Adrenal gland (tissue), 12 donors: Measurements from ENCODE around the gene PGM1. TPM values are rescaled to one million over a fixed set of nuclear protein-coding genes. Genes with fewer than 3 reads are reported as not detected.

Source experiments
- DNase-seq, 7 donors: peaks; one replicate each; pipeline ENCODE4 v3.0.0-alpha.2; 2019 to 2020
- H3K27ac ChIP-seq, 5 donors: fragments of 200-600 bp; sonication (generic) in 4 of 5; 1 replicate in 3 of 5; 2 replicates in 2 of 5; pipeline versions ENCODE4 v1.5.1 to v1.8.0; 2016 to 2020; ENCODE audit warnings: mild to moderate bottlenecking in 1 of 5
- H3K27me3 ChIP-seq: fragments of 200-600 bp; 2 replicates; pipeline ENCODE4 v1.8.0; 2021
- H3K36me3 ChIP-seq, 2 donors: fragments of 200-600 bp; replicated peaks in 1 of 2; 1 replicate in 1 of 2; 2 replicates in 1 of 2; pipeline versions ENCODE4 v1.5.1 to v1.8.0; 2018 to 2022
- H3K4me1 ChIP-seq, 2 donors: fragments of 200-600 bp; replicated peaks in 1 of 2; 1 replicate in 1 of 2; 2 replicates in 1 of 2; pipeline versions ENCODE4 v1.5.1 to v1.8.0; 2018 to 2021
- H3K4me3 ChIP-seq, 4 donors: fragments of 200-600 bp; sonication (generic) in 3 of 4; one replicate each; pipeline ENCODE4 v1.5.1; 2016 to 2018
- H3K9me3 ChIP-seq, 3 donors: fragments of 200-600 bp; sonication (generic) in 1 of 3; replicated peaks in 1 of 3; 1 replicate in 2 of 3; 2 replicates in 1 of 3; pipeline versions ENCODE4 v1.5.1 to v1.8.0; 2016 to 2021
- POLR2A ChIP-seq, 2 donors: fragments of 450-650 bp; IDR thresholded peaks; one replicate each; pipeline ENCODE4 v1.6.1; 2017; ENCODE audit warnings: antibody characterized with exemption in 2 of 2, mild to moderate bottlenecking in 2 of 2, moderate library complexity in 1 of 2
- WGBS, 4 donors: extraction: QIAGEN DNeasy Blood & Tissue Kit in 2 of 4; methylation state at CpG; one replicate each; pipeline versions ENCODE4 v1.1.5 to v1.1.7; 2013 to 2017; 5-methylcytosine and 5-hydroxymethylcytosine counted together
- intact Hi-C, 2 donors: fragments of 100-400 bp; cut with DNase I; formaldehyde crosslinking; loops; one replicate each; pipeline versions ENCODE4 v1.14.1 to v1.15.0; 2022 to 2023
- polyA plus RNA-seq, 3 donors: library from polyadenylated mRNA; stranded (reverse); fragments of 200-250 nt in 2 of 3; fragments of 350-450 nt in 1 of 3; fragmentation: Illumina TruSeq in 1 of 3; extraction: RNeasy Lipid Tissue Mini Kit (QIAGEN cat#74804) in 1 of 3; gene quantifications; one replicate each; pipeline ENCODE4 v1.2.3, GENCODE V29; 2013 to 2014
- total RNA-seq, 9 donors: library from RNA; depleted of rRNA in 4 of 9; stranded (reverse); fragments of >200 nt in 4 of 9; fragments of 120-200 nt in 1 of 9; fragmentation: NEBNext Ultra II Directional in 1 of 9; extraction: Animal tissue kit (Norgen Biotek cat#: 25700) in 1 of 9; gene quantifications; one replicate each; pipeline versions ENCODE4 v1.1.0 to v1.2.4, GENCODE V29; 2013 to 2023
- TF ChIP-seq, protein P1 (sequence below), 6 experiments: fragments of 450-650 bp in 4 of 6; fragments of 200-600 bp in 2 of 6; sonication (generic) in 1 of 6; IDR thresholded peaks; 1 replicate in 5 of 6; 2 replicates in 1 of 6; pipeline versions ENCODE4 v1.5.1 to v1.8.0; 2016 to 2021; ENCODE audit warnings: antibody characterized with exemption in 6 of 6, mild to moderate bottlenecking in 2 of 6, moderate library complexity in 1 of 6
- donor health status: healthy with polysubstance abuse.
- donor health status: Bipolar disorder and iron deficiency.
- donor health status: DM: yes; HTN: yes; CAD: no.
- donor health status: DM: no; HTN: no; CAD: no.
- donor health status: DM: no; HTN: no; CAD: no.
- donor health status: DM: yes; HTN: yes; CAD: no.

The PGM1 gene
- total and polyA plus RNA-seq, 12 donors: 11.9 to 156 (median 120) TPM

DNA sequence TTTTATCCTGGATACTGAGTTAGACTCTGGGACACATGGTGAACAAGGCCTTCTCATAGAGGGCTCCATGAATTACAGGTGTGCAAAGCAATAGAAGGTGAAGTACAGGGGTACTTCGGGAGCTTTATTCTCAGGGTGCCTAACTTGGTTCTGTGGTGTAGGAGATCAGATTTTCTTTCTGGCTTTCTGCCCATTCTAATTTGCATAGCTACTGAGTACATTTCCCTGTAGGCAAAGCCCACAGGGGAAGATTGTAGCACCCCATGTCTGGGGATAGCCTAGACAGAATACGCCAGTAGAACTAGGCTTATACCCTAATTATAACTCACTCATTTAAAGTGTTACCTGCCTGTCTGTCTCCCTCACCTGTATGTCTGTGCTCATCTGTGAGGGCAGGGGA, 49.7 kb downstream of the PGM1 start:
- Histone ChIP-seq H3K36me3 (peaks cover 0 to 8% of the 10 kb centered on the region in 2 donors), H3K4me1 (no peaks in the 10 kb centered on the region), H3K27me3 (no peaks in the 10 kb centered on the region), H3K27ac (no peak overlapping the region), H3K9me3 (no peaks in the 10 kb centered on the region), H3K4me3 (no peak overlapping the region)
- intact Hi-C loops: no loop called here
- DNase-seq: no peak
- WGBS, 4 donors: 89 to 97% (median 95%) methylated on average over 2 of the region's 2 CpGs
- no peak for TF ChIP-seq POLR2A (IDR thresholded peaks at IDR 0.05)
- TF ChIP-seq, protein P1, sequence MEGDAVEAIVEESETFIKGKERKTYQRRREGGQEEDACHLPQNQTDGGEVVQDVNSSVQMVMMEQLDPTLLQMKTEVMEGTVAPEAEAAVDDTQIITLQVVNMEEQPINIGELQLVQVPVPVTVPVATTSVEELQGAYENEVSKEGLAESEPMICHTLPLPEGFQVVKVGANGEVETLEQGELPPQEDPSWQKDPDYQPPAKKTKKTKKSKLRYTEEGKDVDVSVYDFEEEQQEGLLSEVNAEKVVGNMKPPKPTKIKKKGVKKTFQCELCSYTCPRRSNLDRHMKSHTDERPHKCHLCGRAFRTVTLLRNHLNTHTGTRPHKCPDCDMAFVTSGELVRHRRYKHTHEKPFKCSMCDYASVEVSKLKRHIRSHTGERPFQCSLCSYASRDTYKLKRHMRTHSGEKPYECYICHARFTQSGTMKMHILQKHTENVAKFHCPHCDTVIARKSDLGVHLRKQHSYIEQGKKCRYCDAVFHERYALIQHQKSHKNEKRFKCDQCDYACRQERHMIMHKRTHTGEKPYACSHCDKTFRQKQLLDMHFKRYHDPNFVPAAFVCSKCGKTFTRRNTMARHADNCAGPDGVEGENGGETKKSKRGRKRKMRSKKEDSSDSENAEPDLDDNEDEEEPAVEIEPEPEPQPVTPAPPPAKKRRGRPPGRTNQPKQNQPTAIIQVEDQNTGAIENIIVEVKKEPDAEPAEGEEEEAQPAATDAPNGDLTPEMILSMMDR (IDR thresholded peaks at IDR 0.05): no peak

DNA sequence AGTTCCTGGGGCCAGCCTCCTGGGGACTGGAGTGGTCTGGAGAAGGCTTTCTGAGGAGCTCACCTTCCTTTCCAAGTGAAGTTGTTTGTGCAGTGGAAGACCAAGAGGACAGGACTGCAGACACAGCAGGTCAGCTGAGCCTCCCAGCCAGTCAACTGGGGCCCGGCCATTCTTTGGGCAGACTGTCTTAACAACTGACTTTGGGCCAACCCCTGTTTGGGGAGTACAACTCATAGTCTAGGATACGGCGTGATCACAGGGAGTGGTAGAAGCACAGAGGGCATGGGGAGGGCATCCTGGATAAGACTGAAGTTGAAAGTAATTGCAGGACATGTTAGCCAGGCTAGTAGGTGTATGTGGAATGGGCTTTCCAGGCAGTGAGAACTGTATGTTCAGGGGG, 50.3 kb downstream of the PGM1 start:
- no peak for TF ChIP-seq POLR2A (IDR thresholded peaks at IDR 0.05)
- TF ChIP-seq, protein P1 (IDR thresholded peaks at IDR 0.05): no peak
- H3K36me3 ChIP-seq: peaks cover 0 to 7% of the 10 kb centered on the region in 2 donors
- no peaks in the 10 kb centered on the region for H3K9me3 ChIP-seq
- H3K4me3 ChIP-seq: no peak overlapping the region
- H3K4me1 ChIP-seq: no peaks in the 10 kb centered on the region
- 95 to 98% (median 97%) methylated on average over 3 of the region's 3 CpGs for WGBS, 4 donors
- intact Hi-C loops: no loop called here
- no peak for DNase-seq
- H3K27me3 ChIP-seq: no peaks in the 10 kb centered on the region
- H3K27ac ChIP-seq: no peak overlapping the region

DNA sequence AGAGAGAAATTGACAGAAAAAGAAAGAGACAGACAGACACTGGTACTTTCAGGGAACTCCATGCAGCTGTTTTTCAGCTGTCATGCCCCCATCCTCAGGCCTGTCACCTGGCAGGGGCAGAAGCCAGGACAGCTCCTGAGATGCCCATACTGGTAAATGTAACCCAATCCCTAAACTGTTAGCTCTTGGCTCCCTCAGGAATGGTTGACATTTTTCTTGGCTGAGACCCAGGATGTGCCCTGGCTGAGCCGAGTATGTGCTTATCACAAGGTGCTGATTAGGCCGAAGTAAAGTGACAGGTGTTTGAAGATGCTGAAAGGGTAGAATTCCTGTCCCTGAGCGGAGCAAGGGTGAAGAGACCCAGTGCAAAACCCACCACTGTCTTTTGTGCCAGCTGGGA, 50.7 kb downstream of the PGM1 start:
- no peaks in the 10 kb centered on the region for H3K4me1 ChIP-seq
- TF ChIP-seq, protein P1 (IDR thresholded peaks at IDR 0.05): no peak
- no peak for TF ChIP-seq POLR2A (IDR thresholded peaks at IDR 0.05)
- DNase-seq: no peak
- WGBS, 4 donors: 51 to 60% (median 54%) methylated on average over 2 to 3 of the region's 3 CpGs
- H3K27me3 ChIP-seq: no peaks in the 10 kb centered on the region
- H3K4me3 ChIP-seq: no peak overlapping the region
- H3K9me3 ChIP-seq: no peaks in the 10 kb centered on the region
- H3K36me3 ChIP-seq: peaks cover 0 to 9% of the 10 kb centered on the region in 2 donors
- intact Hi-C loops: no loop called here
- no peak overlapping the region for H3K27ac ChIP-seq

DNA sequence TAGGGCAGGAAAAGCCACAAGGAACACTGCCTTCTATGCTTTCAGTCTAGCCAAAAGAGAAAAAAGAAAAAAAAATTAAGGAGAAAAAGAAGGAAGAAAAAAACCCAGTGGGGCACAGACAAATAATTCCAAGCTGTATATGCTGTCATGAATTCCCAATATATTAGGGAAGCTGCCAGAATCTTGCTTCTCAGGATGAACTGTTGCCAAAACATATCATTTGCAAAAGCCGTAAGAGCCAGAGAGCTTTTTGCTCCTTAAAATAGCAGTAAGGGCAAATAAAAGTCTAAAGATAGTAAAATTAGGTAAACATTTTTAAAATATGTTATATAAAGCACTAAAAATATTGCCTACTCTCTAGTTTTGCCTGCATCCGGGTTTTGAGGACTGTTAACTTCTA, 52.1 kb downstream of the PGM1 start:
- H3K9me3 ChIP-seq: no peaks in the 10 kb centered on the region
- 66 to 71% (median 70%) methylated on average over 2 of the region's 2 CpGs for WGBS, 4 donors
- H3K4me1 ChIP-seq: no peaks in the 10 kb centered on the region
- intact Hi-C loops: no loop called here
- H3K27ac ChIP-seq: no peak overlapping the region
- peaks cover 0 to 20% of the 10 kb centered on the region in 2 donors for H3K36me3 ChIP-seq
- TF ChIP-seq, protein P1 (IDR thresholded peaks at IDR 0.05): no peak
- TF ChIP-seq POLR2A (IDR thresholded peaks at IDR 0.05): no peak
- H3K27me3 ChIP-seq: no peaks in the 10 kb centered on the region
- DNase-seq: no peak
- no peak overlapping the region for H3K4me3 ChIP-seq
